Fibroblast of pulmonary artery (primary cell): ENCODE results near the gene TGM3.

Experiments
- DNase-seq: peaks from one replicate; pipeline ENCODE4 v3.0.0-alpha.2; 2010; ENCODE audit warnings: low read depth
- H3K4me3 ChIP-seq: replicated peaks from 2 replicates; pipeline ENCODE4 v1.5.1; 2011; ENCODE audit warnings: low read depth, mild to moderate bottlenecking, control low read depth, low read length, moderate library complexity
- TF ChIP-seq, protein P1 (sequence below): IDR thresholded peaks from 2 replicates; pipeline ENCODE4 v1.5.1; 2011; ENCODE audit warnings: mild to moderate bottlenecking, control low read depth, low read length, inconsistent platforms; ENCODE audit errors: missing control alignments

TGM3 gene

DNA sequence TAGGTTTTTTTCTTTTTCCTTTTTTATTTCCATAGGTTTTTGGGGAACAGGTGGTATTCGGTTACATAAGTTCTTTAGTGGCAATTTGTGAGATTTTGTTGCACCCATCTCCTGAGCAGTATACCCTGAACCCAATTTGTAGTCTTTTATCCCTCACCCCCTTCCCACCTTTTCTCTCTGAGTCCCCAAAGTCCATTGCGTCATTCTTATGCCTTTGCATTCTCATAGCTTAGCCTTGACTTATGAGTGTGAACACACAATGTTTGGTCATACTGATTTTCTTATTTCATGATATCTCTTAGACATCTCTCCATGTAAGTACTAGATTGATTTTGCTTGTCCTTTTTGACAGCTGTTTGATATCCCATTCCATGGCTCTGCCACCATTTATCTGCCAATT, 27.2 kb downstream of the TGM3 start:
- no peak for DNase-seq
- TF ChIP-seq, protein P1, sequence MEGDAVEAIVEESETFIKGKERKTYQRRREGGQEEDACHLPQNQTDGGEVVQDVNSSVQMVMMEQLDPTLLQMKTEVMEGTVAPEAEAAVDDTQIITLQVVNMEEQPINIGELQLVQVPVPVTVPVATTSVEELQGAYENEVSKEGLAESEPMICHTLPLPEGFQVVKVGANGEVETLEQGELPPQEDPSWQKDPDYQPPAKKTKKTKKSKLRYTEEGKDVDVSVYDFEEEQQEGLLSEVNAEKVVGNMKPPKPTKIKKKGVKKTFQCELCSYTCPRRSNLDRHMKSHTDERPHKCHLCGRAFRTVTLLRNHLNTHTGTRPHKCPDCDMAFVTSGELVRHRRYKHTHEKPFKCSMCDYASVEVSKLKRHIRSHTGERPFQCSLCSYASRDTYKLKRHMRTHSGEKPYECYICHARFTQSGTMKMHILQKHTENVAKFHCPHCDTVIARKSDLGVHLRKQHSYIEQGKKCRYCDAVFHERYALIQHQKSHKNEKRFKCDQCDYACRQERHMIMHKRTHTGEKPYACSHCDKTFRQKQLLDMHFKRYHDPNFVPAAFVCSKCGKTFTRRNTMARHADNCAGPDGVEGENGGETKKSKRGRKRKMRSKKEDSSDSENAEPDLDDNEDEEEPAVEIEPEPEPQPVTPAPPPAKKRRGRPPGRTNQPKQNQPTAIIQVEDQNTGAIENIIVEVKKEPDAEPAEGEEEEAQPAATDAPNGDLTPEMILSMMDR: no peak
- no peak overlapping the region for H3K4me3 ChIP-seq

DNA sequence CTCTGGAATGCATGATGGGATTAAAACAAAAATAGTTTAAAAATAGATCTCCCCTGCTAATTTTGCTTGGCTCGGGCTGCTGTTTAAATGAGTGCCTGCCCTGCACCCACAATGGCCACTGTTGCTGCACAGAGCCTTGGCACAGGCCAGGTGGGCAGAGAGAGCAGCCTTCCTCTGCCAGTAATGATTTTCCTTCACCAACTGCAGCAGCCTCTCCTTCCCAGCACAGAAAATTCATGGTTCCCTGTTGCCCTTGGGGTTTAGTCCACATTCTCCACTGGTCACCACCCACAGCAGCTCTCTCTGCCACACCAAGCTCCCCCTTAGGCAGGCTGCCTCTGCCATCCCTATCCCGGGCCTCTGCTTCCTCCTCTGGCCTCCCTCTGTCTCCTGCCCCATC, 30.2 kb downstream of the TGM3 start:
- no peak for DNase-seq
- TF ChIP-seq, protein P1: no peak
- no peak overlapping the region for H3K4me3 ChIP-seq

GRCh38 chr20:2327620-2328555, 32.1 kb downstream of the TGM3 start:
- no peak overlapping the region for H3K4me3 ChIP-seq
- DNase-seq: no peak
- TF ChIP-seq, protein P1: no peak

DNA sequence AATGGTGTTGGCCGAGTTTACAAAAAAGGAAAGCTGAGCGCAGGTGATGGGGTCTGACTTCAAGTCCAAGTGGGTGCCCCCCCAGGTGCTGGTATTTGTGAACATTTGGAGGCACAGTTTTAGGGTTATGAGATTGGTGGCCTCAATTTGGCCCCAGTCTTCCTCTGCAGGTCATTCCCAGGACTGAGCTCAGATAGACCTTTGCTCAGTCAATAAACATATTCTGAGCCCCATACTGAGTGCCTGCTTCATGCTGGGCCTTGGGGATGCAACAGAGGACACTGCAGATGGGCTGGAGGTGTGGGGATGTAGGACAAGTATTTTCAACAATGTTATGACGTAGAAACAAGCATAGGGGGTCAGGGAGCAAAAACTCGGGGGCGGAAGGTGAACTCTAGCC, 33.5 kb downstream of the TGM3 start:
- TF ChIP-seq, protein P1: no peak
- no peak for DNase-seq
- H3K4me3 ChIP-seq: no peak overlapping the region

- no peak overlapping the region for H3K4me3 ChIP-seq
- DNase-seq: no peak
- TF ChIP-seq, protein P1: no peak
These were observed 34.4 kb downstream of the TGM3 start for GRCh38 chr20:2330090-2330695.

GRCh38 chr20:2331106-2331505, 35.3 kb downstream of the TGM3 start:
- H3K4me3 ChIP-seq: no peak overlapping the region
- TF ChIP-seq, protein P1: no peak
- no peak for DNase-seq
